Right atrium auricular region (tissue), 2 donors: Measurements from ENCODE around the gene BIRC7. TPM values are rescaled to one million over a fixed set of nuclear protein-coding genes. Genes with fewer than 3 reads are reported as not detected.

Experiments
- DNase-seq: peaks from one replicate; pipeline ENCODE4 v3.0.0-alpha.2; 2019; ENCODE audit warnings: low spot score
- H3K27ac ChIP-seq, 2 donors: fragments of 200-600 bp; sonication (generic); 1 replicate in 1 of 2; 2 replicates in 1 of 2; pipeline ENCODE4 v1.5.1; 2016 to 2019
- H3K27me3 ChIP-seq, 2 donors: fragments of 200-600 bp; sonication (generic); one replicate each; pipeline versions ENCODE4 v1.5.1 to v1.6.0; 2017 to 2019
- H3K36me3 ChIP-seq: fragments of 200-600 bp; sonication (generic); one replicate; pipeline ENCODE4 v1.5.1; 2016
- H3K4me1 ChIP-seq, 2 donors: fragments of 200-600 bp; sonication (generic); one replicate each; pipeline versions ENCODE4 v1.5.1 to v1.6.0; 2017 to 2019
- H3K4me3 ChIP-seq, 2 donors: fragments of 200-600 bp; sonication (generic); 1 replicate in 1 of 2; 2 replicates in 1 of 2; pipeline ENCODE4 v1.5.1; 2017 to 2019; ENCODE audit warnings: mild to moderate bottlenecking in 1 of 2, moderate library complexity in 1 of 2
- H3K9me3 ChIP-seq, 2 donors: fragments of 200-600 bp; sonication (generic); one replicate each; pipeline ENCODE4 v1.5.1; 2019
- CTCF ChIP-seq, 2 donors: fragments of 200-600 bp; sonication (generic); IDR thresholded peaks; one replicate each; pipeline ENCODE4 v1.5.1; 2019; ENCODE audit warnings: antibody characterized with exemption in 2 of 2
- total RNA-seq, 2 donors: library from RNA; depleted of rRNA; stranded (reverse); fragments of >200 nt; gene quantifications; one replicate each; pipeline ENCODE4 v1.1.0, GENCODE V29; 2016

BIRC7 gene
- total RNA-seq, 2 donors from 2014 or later, result not detected

DNA sequence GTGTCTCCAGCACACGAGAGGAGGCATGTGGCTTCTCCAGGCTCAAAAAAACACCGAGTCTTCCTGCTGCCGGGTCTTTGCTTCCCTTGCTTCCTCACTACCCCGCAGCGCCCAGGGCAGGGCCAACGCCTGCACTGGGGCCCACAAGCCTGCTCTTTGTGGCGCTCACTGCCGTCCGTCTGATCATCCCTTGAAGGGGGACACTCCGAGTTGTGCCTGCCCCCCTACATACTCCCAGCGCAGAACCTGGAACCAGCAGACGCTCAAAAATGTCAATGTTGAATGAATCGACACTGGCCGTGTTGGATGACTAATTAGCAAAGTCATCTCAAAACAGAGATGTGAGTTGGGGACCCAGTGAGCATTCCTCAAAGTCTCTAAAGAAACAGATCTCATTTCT lies 28.8 kb downstream of the BIRC7 start:
- Histone ChIP-seq H3K9me3 (no peaks in the 10 kb centered on the region), H3K27me3 (no peaks in the 10 kb centered on the region), H3K36me3 (no peaks in the 10 kb centered on the region), H3K4me1 (no peaks in the 10 kb centered on the region), H3K27ac (no peak overlapping the region), H3K4me3 (no peak overlapping the region)
- DNase-seq, result no peak
- TF ChIP-seq CTCF (IDR thresholded peaks at IDR 0.05), result no peak

DNA sequence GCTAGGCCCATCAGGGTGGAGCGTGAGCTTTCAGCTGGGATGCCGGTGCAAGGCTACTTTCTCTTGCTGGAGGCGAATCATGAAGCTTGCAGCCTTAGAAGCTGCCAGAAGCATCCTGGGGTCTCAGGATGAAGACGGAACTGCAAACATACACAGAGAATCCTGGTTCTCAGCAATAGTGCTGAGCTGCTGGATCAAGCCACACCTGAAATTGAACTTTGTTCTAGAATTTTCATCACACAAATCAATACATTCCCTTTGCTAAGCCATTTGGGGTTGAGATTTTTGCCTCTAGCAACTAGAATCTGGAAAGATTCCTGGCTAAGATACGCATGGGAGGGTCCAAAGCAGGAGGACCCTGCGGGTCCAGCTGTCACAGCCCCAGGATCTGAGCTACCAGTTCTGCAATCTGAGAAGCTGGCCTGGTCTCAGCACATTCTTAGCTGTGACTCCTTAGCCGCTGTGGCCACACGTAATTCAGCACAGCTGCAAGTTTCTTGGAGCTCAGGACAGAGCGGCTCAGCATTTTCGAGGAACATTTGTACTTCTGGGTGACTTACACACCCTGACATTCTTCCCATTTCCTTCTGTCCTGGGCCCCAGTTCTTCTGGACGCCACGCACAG lies 30.3 kb downstream of the BIRC7 start:
- Histone ChIP-seq H3K4me3 (no peak overlapping the region), H3K9me3 (no peaks in the 10 kb centered on the region), H3K36me3 (no peaks in the 10 kb centered on the region), H3K4me1 (no peaks in the 10 kb centered on the region), H3K27me3 (no peaks in the 10 kb centered on the region), H3K27ac (no peak overlapping the region)
- TF ChIP-seq CTCF (IDR thresholded peaks at IDR 0.05), result no peak
- DNase-seq, result no peak

DNA sequence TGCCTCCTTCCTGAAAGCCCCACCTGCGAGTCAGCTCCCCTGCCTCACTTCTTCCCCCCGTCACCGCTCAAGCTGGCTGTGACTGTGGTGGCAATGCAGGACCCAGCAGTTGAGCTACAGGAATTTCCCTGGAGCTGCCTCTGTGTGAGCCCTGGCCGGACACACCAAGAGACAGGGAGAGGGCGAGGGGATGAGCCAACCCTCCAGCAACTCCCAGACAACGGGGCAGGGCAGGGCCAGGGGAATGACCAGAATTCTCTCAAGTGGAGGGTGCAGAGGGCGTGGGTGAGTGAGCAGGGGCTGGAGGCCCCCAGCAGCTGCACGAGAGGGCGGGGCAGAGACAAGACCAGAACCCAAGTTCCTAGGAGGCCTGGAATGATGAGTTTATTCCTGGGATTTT lies 32.0 kb downstream of the BIRC7 start:
- Histone ChIP-seq H3K9me3 (no peaks in the 10 kb centered on the region), H3K4me1 (peaks cover 0 to 6% of the 10 kb centered on the region in 2 donors), H3K27me3 (no peaks in the 10 kb centered on the region), H3K27ac (no peak overlapping the region), H3K36me3 (no peaks in the 10 kb centered on the region), H3K4me3 (no peak overlapping the region)
- no peak for DNase-seq
- TF ChIP-seq CTCF (IDR thresholded peaks at IDR 0.05), result no peak

DNA sequence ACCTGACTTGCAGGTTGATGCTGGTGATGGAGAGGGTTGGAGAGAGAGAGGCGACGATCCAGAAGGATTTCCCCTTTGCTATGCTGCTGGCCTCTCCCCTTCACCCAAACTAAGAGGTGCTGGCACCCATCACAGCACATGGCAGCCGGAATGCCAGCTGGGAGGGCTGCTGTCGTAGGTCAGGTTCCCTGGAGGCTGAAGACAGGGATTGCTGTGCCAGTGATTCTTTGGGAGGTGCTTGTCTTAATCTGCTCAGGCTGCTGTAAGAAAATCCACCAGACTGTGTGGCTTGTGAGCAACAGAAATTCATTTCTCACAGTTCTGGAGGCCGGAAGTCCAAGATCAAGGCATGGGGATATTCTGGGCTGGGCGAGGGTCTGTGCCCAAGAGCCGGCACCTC lies 32.6 kb downstream of the BIRC7 start:
- DNase-seq, result no peak
- no peak overlapping the region for H3K27ac ChIP-seq

DNA sequence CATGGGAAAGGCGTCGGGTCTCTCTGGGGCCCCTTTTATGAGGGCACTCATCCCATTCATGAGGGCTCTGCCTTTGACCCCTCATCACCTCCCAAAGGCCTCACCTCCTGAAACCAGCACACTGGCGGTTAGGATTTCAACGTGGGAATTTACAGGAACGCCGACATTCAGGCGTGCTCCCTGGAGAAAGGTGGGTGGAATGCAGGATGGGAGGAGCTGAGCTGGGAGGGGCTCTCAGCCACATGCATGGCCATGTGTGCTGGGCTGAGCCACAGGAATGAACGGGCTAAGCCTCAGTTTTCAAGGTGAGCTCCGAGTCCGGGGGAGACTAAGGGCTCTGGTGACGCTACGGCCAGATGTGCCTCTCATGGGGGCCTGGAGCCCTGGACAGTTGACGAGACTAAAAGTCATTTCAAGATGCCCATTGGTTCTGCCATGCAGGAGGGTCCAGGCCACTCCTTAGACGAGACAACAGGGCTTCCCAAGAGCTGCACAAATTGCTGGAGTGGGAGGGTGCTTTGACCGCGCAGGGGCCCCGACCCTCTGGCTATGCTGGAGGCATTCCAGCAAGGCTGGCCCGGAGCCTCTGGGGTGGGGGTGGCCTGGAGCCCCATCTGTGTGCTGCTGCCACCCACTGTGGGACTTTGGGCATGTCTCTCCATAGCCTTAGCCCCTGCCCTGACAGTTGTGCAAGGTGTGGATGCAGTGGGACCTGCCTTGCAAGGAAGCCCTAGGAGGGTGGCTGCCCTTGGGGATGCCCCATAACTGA lies 33.1 kb downstream of the BIRC7 start:
- Histone ChIP-seq H3K27me3 (no peaks in the 10 kb centered on the region), H3K36me3 (no peaks in the 10 kb centered on the region), H3K27ac (no peak overlapping the region), H3K9me3 (no peaks in the 10 kb centered on the region), H3K4me1 (peaks cover 0 to 14% of the 10 kb centered on the region in 2 donors), H3K4me3 (no peak overlapping the region)
- DNase-seq, result no peak
- TF ChIP-seq CTCF (IDR thresholded peaks at IDR 0.05), result no peak

More for the DNA sequence above, 32.6 kb downstream of the BIRC7 start:
- Histone ChIP-seq H3K27me3 (no peaks in the 10 kb centered on the region), H3K36me3 (no peaks in the 10 kb centered on the region), H3K9me3 (no peaks in the 10 kb centered on the region), H3K4me1 (peaks cover 0 to 8% of the 10 kb centered on the region in 2 donors), H3K4me3 (no peak overlapping the region)
- TF ChIP-seq CTCF (IDR thresholded peaks at IDR 0.05), result no peak
